Brain microvascular endothelial cell (primary cell): ENCODE results near the gene ERC1.
"Not testable (repeated sequence)": the region's sequence is repeated elsewhere in the genome, so short reads cannot be mapped to it uniquely, and the experiment has no call there.

Experiments
- DNase-seq: peaks from one replicate; pipeline ENCODE4 v3.0.0-alpha.2; 2020
- H3K27ac ChIP-seq: fragments of 250-450 bp; sonication (Bioruptor Pico); 2 replicates; pipeline ENCODE4 v1.5.1; 2020; ENCODE audit warnings: mild to moderate bottlenecking, moderate library complexity
- H3K27me3 ChIP-seq: fragments of 250-450 bp; sonication (Bioruptor Pico); replicated peaks from 2 replicates; pipeline ENCODE4 v1.5.1; 2020; ENCODE audit warnings: mild to moderate bottlenecking
- H3K36me3 ChIP-seq: fragments of 250-450 bp; sonication (Bioruptor Pico); replicated peaks from 2 replicates; pipeline ENCODE4 v1.5.1; 2020; ENCODE audit warnings: mild to moderate bottlenecking
- H3K4me3 ChIP-seq: 2 replicates; pipeline ENCODE4 v1.5.1; 2011; ENCODE audit warnings: low read depth, mild to moderate bottlenecking, control low read depth, low read length, moderate library complexity
- CTCF ChIP-seq: IDR thresholded peaks from 2 replicates; pipeline ENCODE4 v1.5.1; 2011; ENCODE audit warnings: low read depth, mild to moderate bottlenecking, moderate library complexity, low read length, control low read depth, inconsistent platforms; ENCODE audit errors: missing control alignments
- in situ Hi-C: cut with HindIII; loops from 2 replicates; pipeline ENCODE4 v1.10.0; 2017; ENCODE audit warnings: low sequenced_read_pairs, low pct_ligation_motif_present

ERC1 gene

GRCh38 chr12:1093166-1093751 is 102.2 kb downstream of the ERC1 start:
- peak; percentile 76 for TF ChIP-seq CTCF
- H3K4me3 ChIP-seq = no peak overlapping the region
- no peaks in the 10 kb centered on the region for H3K36me3 ChIP-seq
- peak; percentile 61 for DNase-seq
- in situ Hi-C loops = no loop called here
- H3K27me3 ChIP-seq = no peaks in the 10 kb centered on the region
- no peak overlapping the region for H3K27ac ChIP-seq

DNA sequence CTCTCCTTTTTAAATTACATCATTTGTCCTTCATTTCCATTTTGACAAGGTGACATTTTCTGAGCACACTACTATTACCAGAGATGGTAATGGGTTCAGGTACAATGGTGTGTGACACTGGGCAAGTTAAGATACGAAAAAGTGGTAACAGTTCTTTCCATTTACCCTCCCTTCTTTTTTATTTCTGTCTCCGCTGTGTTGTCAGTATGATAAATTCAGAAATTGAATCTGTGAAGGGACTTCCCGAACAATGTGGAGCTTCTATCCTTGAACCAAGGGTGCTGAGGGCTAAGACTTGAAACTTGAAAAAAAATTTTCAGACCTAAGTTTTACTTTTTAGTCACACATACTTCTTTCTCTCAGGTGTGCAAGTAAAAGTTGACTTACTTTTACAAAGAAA is 103.7 kb downstream of the ERC1 start:
- TF ChIP-seq CTCF = no peak
- no peaks in the 10 kb centered on the region for H3K27me3 ChIP-seq
- in situ Hi-C loops = no loop called here

GRCh38 chr12:1099158-1099557 is 108.1 kb downstream of the ERC1 start:
- H3K27me3 ChIP-seq = no peaks in the 10 kb centered on the region
- TF ChIP-seq CTCF = no peak
- H3K4me3 ChIP-seq = no peak overlapping the region
- no peak for DNase-seq
- no peaks in the 10 kb centered on the region for H3K36me3 ChIP-seq
- in situ Hi-C loops = no loop called here
- H3K27ac ChIP-seq = no peak overlapping the region

More for the DNA sequence above, 103.7 kb downstream of the ERC1 start:
- no peak overlapping the region for H3K27ac ChIP-seq
- no peak for DNase-seq
- H3K4me3 ChIP-seq = no peak overlapping the region
- H3K36me3 ChIP-seq = no peaks in the 10 kb centered on the region

DNA sequence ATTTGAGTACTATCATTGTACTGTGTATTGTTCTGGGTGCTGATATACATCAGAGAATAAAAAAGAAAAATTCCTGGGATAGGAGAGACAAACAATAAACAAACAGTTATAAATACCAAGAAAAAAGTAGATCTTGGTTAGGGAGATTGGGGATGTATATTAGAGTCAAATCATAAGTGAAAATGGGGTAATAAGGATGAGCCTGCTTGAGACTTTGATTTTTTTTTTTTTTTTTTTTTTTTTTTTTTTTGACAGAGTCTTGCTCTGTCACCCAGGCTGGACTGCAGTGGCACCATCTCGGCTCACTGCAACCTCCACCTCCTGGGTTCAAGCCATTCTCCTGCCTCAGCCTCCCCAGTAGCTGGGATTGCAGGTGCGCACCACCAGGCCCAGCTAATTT is 108.6 kb downstream of the ERC1 start:
- H3K27me3 ChIP-seq, in situ Hi-C loops: not testable (repeated sequence)

DNA sequence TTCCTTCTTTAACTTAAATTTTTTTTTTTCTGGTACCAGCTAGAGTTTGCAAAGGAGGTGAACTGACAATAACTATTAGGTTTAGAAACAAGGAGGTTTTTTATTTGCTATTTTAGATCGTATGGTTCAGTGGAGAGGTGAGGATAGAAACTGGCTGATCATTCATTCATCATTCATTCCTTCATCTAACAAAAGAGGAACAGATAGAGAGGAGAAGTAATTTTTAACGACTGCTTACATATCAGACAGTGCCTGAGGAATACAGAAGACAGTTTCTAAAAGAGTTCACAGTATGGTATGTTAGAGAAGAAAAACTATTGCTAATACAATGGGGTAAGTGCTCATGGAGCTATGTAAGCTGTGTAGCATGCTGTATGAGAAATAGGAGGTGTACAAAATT is 111.1 kb downstream of the ERC1 start:
- Histone ChIP-seq H3K4me3 (no peak overlapping the region), H3K27ac (no peak overlapping the region), H3K36me3 (no peaks in the 10 kb centered on the region), H3K27me3 (no peaks in the 10 kb centered on the region)
- in situ Hi-C loops = no loop called here
- no peak for TF ChIP-seq CTCF
- no peak for DNase-seq

More for the DNA sequence above, 108.6 kb downstream of the ERC1 start:
- not testable (repeated sequence) for H3K27ac ChIP-seq, H3K4me3 ChIP-seq, DNase-seq, H3K36me3 ChIP-seq

DNA sequence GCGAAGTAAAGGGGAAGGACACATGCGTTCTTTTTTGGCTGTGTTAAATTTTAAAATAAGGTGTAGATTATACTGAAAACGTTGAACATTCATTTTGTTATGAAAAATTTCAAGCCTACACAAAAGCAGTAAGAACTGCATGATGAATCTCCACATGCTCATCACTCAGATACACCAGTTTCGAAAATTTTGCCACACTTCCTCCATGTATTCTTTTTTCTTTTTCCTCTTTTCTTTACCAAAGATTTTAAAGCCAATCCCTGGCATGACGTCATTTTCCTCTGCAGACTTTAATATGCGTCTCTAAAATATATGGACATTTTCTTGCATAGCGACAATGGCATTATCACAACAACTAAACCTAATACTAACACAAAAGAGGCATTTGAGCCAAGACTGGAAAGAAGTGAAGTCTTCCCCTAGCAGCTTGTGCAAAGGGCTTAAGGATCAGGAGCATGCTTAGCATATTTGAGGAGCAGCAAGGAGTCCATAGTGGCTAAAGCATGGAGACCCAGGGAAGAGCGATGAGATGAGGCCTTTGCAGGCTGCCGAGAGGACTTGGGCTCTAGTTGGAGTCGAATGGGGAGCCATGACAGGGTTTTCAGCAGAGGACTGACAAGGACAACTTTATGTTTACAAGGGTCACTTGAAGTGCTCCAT is 111.9 kb downstream of the ERC1 start:
- Histone ChIP-seq H3K27me3 (no peaks in the 10 kb centered on the region), H3K36me3 (no peaks in the 10 kb centered on the region), H3K4me3 (no peak overlapping the region), H3K27ac (no peak overlapping the region)
- TF ChIP-seq CTCF = no peak
- in situ Hi-C loops = no loop called here
- DNase-seq = no peak
